ENCODE measurements around the gene LMO7.

The LMO7 gene

DNA sequence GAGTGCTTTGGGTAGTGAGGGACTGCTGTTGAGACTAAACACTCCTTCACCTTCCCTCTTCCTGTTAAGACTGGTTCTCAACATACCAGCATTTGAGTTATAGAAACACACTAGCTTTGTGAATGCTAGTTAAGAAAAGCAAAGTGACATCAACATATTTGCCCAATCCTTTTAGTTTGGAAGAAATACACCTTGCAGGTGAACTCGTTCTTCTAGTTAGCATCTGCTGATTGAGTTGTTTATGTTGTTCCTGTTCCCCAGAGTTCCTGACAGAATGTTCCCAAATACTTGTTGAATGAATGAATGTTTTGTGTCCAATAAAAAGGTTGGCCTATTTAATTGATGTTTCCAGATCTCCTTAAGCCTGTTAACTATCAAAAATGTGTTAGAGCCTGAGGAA lies 7.1 kb downstream of the LMO7 start:
- H3K4me3 ChIP-seq (replicated peaks; ENCODE audit: low read depth, low read length) = no peak overlapping the region
- TF ChIP-seq, protein P1, sequence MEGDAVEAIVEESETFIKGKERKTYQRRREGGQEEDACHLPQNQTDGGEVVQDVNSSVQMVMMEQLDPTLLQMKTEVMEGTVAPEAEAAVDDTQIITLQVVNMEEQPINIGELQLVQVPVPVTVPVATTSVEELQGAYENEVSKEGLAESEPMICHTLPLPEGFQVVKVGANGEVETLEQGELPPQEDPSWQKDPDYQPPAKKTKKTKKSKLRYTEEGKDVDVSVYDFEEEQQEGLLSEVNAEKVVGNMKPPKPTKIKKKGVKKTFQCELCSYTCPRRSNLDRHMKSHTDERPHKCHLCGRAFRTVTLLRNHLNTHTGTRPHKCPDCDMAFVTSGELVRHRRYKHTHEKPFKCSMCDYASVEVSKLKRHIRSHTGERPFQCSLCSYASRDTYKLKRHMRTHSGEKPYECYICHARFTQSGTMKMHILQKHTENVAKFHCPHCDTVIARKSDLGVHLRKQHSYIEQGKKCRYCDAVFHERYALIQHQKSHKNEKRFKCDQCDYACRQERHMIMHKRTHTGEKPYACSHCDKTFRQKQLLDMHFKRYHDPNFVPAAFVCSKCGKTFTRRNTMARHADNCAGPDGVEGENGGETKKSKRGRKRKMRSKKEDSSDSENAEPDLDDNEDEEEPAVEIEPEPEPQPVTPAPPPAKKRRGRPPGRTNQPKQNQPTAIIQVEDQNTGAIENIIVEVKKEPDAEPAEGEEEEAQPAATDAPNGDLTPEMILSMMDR (IDR thresholded peaks at IDR 0.05; ENCODE audit: low read depth, low read length, missing control alignments) = no peak
- no peak for DNase-seq (ENCODE audit: extremely low read depth, low read depth)

DNA sequence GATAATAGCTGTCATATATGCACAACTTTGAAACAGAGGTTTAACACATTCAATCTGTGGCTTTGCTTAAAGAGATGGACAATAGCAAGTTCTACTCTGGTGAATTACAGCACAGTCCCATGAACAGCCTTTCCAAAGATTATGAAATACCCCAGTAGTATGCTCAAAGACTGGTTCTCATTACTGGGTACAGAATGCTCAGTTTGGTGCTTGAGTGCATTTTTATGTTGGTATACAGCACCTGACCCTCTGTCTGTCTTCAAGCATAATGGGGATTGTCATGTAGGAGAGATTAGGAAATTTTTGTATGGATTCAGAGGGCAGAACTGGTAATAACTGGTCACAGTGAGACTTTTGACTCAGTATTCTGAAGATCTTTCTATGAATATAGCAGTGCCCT lies 7.6 kb downstream of the LMO7 start:
- H3K4me3 ChIP-seq (replicated peaks; ENCODE audit: low read depth, low read length) = no peak overlapping the region
- TF ChIP-seq, protein P1 (IDR thresholded peaks at IDR 0.05; ENCODE audit: low read depth, low read length, missing control alignments) = no peak
- no peak for DNase-seq (ENCODE audit: extremely low read depth, low read depth)

DNA sequence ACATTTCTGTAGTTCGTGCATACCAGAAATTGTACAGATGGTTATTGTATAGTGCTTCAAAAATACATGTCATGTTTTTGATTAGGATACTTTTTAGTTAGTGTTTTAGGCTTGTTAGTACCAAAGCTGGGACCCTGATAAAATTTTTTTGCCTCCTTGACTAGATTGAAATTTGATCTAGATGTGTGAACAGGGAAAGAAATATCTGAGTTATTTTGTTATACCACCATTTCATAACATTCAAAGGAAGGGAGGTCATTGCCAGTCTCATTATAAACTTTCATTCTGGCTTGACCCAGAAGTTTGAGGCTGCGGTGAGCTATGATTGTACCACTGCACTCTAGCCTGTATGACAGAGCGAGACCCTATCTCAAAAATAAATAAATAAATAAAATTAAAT lies 9.0 kb downstream of the LMO7 start:
- no peak overlapping the region for H3K4me3 ChIP-seq (replicated peaks; ENCODE audit: low read depth, low read length)
- TF ChIP-seq, protein P1 (IDR thresholded peaks at IDR 0.05; ENCODE audit: low read depth, low read length, missing control alignments) = no peak
- DNase-seq (ENCODE audit: extremely low read depth, low read depth) = no peak

DNA sequence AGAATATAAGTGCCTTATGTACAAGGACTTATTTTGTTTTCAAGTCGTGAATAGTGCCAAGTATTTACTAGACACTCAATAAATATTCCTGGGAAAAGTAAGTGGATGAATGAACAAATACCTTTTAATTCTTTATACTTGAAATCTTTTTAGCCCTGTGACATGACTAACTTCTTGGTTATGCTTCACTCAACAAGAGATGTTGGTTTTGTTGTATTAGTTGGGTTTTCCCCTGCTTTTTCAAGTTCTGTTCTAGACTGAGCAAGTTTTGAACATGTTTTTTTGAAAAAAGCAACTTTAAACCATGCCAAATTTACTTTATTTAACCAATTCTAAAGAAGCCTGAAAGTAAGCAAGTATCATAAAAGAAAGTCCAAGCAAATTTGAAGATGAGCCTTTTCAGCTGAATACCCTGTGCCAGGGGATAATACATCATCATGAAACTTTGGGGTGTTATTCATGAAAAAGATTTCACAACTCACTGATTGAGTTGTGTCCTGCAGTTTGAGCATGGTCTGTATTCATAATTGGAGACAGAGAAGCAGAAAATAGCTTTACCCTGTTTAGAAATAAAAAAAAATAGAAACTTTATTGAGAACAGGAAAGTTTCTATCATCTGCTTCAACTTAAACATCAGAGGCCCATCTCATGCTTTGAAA lies 11.1 kb downstream of the LMO7 start:
- no peak for DNase-seq (ENCODE audit: extremely low read depth, low read depth)
- H3K4me3 ChIP-seq (replicated peaks; ENCODE audit: low read depth, low read length) = no peak overlapping the region
- TF ChIP-seq, protein P1 (IDR thresholded peaks at IDR 0.05; ENCODE audit: low read depth, low read length, missing control alignments) = no peak

DNA sequence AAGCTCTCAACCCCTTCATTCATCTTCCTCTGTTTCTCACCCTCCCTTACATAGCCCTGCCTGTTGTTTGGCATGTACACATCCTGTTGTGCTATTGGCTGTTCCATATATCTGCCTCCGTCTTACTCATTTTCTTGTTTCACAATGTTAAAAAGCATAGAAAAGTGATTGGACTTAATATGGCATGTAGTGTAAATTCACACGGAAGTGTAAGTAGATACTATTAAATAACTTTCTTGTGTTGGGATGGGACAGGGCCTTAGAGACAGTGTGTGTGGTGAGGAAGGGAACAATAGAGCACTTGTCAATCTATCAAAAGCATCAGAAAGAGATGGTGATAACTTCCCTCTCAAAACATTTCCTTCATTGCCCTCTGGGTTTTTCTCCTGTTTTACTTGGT lies 12.3 kb downstream of the LMO7 start:
- H3K4me3 ChIP-seq (replicated peaks; ENCODE audit: low read depth, low read length) = no peak overlapping the region
- DNase-seq (ENCODE audit: extremely low read depth, low read depth) = no peak
- TF ChIP-seq, protein P1 (IDR thresholded peaks at IDR 0.05; ENCODE audit: low read depth, low read length, missing control alignments) = no peak

DNA sequence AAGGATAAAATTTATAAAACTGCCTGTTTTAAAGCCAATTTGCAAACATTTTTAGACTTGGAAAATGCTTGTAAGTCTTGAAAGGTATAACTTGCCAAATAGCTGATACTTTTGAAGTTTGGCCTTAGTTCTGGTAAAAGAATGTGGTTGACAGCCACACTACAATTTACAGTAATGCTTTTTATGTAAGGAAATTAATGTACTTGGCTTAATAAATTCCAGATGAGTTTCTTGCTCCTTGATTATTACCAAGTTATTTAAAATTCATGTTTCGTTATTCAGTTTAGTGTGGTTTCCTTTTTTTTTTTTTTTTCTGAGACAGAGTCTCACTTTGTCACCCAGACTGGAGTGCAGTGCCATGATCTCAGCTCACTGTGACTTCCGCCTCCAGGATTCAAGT lies 14.9 kb downstream of the LMO7 start:
- TF ChIP-seq, protein P1 (IDR thresholded peaks at IDR 0.05; ENCODE audit: low read depth, low read length, missing control alignments) = no peak
- H3K4me3 ChIP-seq (replicated peaks; ENCODE audit: low read depth, low read length) = no peak overlapping the region
- DNase-seq (ENCODE audit: extremely low read depth, low read depth) = no peak

DNA sequence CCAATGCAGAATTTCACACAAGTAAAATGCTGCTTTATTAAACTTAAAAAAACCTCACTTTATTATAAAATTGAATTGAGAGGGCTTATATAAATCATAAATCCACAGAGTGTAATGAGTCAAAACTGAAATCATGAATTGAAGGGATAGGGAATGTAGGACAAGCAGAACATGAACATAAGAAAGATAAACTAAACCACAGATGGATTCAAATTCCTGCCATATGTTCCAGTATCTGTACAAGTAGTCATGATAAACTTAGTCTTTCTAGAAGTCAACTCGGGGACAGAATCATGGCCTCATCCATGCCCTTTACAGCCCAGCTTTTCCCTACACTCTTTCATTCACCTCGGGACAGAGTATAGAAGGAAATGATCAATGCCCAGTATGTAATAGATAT lies 16.6 kb downstream of the LMO7 start:
- DNase-seq (ENCODE audit: extremely low read depth, low read depth) = no peak
- TF ChIP-seq, protein P1 (IDR thresholded peaks at IDR 0.05; ENCODE audit: low read depth, low read length, missing control alignments) = no peak
- no peak overlapping the region for H3K4me3 ChIP-seq (replicated peaks; ENCODE audit: low read depth, low read length)
